ENCODE data around the gene ITGA1. TPM values are rescaled to one million over a fixed set of nuclear protein-coding genes. Genes with fewer than 3 reads are reported as not detected.

ITGA1 gene
- total and polyA plus RNA-seq, 2 of the 13 experiments (the other 11 are each of a cell fraction or from before 2014, with no cell fraction given) = 23.1 to 28.6 TPM

DNA sequence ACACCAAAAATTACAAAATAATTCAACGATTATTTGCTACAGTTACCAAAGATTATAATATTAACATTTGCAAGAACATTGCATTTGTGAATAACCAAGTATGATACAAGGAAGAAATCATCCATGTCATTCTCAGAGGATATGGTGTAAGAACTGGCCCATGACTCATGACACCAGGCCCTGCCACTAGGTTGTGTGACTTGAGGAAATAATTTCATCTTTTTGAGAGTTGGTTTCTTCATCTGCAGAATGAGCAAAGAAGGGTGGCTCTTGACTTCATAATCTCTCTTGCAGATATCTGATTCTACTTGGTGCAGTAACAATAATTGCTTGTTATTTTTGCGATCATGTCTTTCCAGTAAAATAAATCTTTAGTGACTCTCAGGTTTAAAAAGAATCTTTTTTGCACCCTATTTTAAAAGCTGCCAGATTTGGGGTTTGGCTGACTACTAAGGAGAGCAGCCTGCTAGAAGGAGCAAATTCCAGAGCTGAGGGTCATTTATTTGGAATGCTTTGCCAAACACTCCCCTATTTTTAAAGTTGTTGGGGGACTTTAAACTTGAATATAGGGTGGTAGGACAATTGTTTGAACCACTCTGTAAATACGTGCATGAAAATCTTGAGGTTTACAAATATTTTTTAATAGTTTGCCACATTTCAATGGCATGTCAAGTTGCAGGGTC lies 23.5 kb downstream of the ITGA1 start (continued):
- no peak for TF ChIP-seq ZNF142 (CRISPR knock-in tag; IDR thresholded peaks at IDR 0.05)
- TF ChIP-seq MYNN (CRISPR knock-in tag; IDR thresholded peaks at IDR 0.05; ENCODE audit: low read depth) = no peak

DNA sequence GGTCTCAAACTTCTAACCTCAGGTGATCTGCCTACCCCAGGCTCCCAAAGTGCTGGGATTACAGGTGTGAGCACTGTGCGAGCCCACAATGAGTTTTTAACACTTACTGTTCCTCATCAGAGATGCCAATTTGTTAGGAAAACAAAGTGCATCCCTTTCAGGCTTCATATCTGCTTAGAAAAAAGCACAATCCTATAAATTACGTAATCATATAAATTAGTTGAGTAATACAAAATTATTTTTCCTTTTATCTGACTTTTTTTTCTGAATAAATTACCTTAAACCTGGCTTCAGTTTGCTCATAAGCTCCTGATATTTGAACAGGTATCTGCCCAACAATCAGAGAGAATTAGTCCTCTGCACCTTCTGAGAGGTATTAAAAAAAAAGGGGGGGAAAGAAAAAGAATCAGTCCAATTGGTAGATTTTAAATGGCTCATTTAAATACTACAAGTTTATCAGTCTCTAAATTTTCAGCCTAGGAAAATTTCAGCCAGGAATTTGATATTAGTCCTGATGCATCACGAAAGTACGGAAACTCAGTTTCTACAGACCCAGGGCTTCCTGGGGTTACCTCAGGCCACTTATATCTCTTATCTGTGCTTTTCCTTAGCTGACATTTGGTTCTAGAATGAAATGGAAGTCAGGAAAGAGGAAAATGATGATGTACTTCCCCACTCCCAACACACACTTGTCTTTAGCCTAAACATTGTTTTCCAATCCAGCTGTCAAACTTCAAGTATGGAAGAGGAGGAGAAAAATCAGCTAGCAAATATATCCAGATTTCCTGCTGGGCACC lies 26.8 kb downstream of the ITGA1 start:
- H3K9ac ChIP-seq (ENCODE audit: insufficient read depth, low read depth, low read length) = no peak overlapping the region
- no peak for DNase-seq (ENCODE audit: low spot score)
- no peaks in the 10 kb centered on the region; a peak in 2 of 5 replicates for H3K36me3 ChIP-seq (replicated peaks in 1 of 2; ENCODE audit: control insufficient read depth in 1 of 2, insufficient read depth in 2 of 2, low read length in 2 of 2)
- H4K20me1 ChIP-seq (ENCODE audit: insufficient read depth, low read length) = no peaks in the 10 kb centered on the region
- CTCF ChIA-PET (ENCODE audit: low intra/inter-chr PET ratio, low total read pairs) = no interaction called here
- BruUV-seq (replicated peaks) = no TSS peak
- no peaks in the 10 kb centered on the region for H3K9me3 ChIP-seq (ENCODE audit: low read length)
- H3K79me2 ChIP-seq (ENCODE audit: insufficient read depth, low read length) = peaks cover 2% of the 10 kb centered on the region
- intact Hi-C loops (cut with micrococcal nuclease; ENCODE audit: unreplicated experiment) = no loop called here
- no peak overlapping the region for H3K4me3 ChIP-seq (replicated peaks in 1 of 3; ENCODE audit: insufficient read depth in 1 of 3, low read depth in 2 of 3, low read length in 3 of 3)
- 92% methylated on average over 4 of the region's 4 CpGs for WGBS (ENCODE audit: low lambda C conversion rate)
- POLR2A ChIA-PET = no interaction called here
- no peak overlapping the region for H3K4me2 ChIP-seq (ENCODE audit: low read depth, low read length)
- no peak overlapping the region for H2AFZ ChIP-seq (ENCODE audit: low read length)
- H3K4me1 ChIP-seq (ENCODE audit: insufficient read depth, low read length) = peaks cover 27% of the 10 kb centered on the region
- H3K27ac ChIP-seq (ENCODE audit: extremely low read length, insufficient read depth, low read length) = no peak overlapping the region
- no peaks in the 10 kb centered on the region for H3K27me3 ChIP-seq (ENCODE audit: control insufficient read depth in 1 of 2, insufficient read depth in 2 of 2, low read length in 2 of 2)
- in situ Hi-C loops (cut with HindIII; ENCODE audit: extremely low pct_ligation_motif_present, low pct_unique_long_range_greater_than_20kb) = no loop called here
- ATAC-seq = no peak
- FAIRE-seq = no peak
- TF ChIP-seq ETV6 (CRISPR knock-in tag; conservative IDR thresholded peaks at IDR 0.05) (no peak), ZNF891 (CRISPR knock-in tag; IDR thresholded peaks at IDR 0.05) (no peak), MBD4 (IDR thresholded peaks at IDR 0.05; ENCODE audit: borderline replicate concordance, low read length) (no peak), ZNF567 (CRISPR knock-in tag; IDR thresholded peaks at IDR 0.05; ENCODE audit: borderline replicate concordance) (no peak), ZNF775 (CRISPR knock-in tag; IDR thresholded peaks at IDR 0.05; ENCODE audit: borderline replicate concordance) (no peak), ZNF709 (CRISPR knock-in tag; IDR thresholded peaks at IDR 0.05) (no peak), ZNF33B (CRISPR knock-in tag; IDR thresholded peaks at IDR 0.05) (no peak)
- TF ChIP-seq, protein P1, sequence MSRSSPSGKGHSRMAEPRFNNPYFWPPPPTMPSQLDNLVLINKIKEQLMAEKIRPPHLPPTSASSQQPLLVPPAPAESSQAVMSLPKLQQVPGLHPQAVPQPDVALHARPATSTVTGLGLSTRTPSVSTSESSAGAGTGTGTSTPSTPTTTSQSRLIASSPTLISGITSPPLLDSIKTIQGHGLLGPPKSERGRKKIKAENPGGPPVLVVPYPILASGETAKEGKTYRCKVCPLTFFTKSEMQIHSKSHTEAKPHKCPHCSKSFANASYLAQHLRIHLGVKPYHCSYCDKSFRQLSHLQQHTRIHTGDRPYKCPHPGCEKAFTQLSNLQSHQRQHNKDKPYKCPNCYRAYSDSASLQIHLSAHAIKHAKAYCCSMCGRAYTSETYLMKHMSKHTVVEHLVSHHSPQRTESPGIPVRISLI (CRISPR knock-in tag; IDR thresholded peaks at IDR 0.05; ENCODE audit: borderline replicate concordance) = no peak
- TF ChIP-seq, protein P2, sequence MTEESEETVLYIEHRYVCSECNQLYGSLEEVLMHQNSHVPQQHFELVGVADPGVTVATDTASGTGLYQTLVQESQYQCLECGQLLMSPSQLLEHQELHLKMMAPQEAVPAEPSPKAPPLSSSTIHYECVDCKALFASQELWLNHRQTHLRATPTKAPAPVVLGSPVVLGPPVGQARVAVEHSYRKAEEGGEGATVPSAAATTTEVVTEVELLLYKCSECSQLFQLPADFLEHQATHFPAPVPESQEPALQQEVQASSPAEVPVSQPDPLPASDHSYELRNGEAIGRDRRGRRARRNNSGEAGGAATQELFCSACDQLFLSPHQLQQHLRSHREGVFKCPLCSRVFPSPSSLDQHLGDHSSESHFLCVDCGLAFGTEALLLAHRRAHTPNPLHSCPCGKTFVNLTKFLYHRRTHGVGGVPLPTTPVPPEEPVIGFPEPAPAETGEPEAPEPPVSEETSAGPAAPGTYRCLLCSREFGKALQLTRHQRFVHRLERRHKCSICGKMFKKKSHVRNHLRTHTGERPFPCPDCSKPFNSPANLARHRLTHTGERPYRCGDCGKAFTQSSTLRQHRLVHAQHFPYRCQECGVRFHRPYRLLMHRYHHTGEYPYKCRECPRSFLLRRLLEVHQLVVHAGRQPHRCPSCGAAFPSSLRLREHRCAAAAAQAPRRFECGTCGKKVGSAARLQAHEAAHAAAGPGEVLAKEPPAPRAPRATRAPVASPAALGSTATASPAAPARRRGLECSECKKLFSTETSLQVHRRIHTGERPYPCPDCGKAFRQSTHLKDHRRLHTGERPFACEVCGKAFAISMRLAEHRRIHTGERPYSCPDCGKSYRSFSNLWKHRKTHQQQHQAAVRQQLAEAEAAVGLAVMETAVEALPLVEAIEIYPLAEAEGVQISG (CRISPR knock-in tag; IDR thresholded peaks at IDR 0.05) = no peak

Measured in HepG2 (cell line).